ENCODE data around the gene RPL13A. TPM values are rescaled to one million over a fixed set of nuclear protein-coding genes. Genes with fewer than 3 reads are reported as not detected.

Gene RPL13A
- total and polyA plus RNA-seq, 2 of the 13 experiments (the other 11 are each of a cell fraction or from before 2014, with no cell fraction given), result 2,601 to 3,407 TPM

DNA sequence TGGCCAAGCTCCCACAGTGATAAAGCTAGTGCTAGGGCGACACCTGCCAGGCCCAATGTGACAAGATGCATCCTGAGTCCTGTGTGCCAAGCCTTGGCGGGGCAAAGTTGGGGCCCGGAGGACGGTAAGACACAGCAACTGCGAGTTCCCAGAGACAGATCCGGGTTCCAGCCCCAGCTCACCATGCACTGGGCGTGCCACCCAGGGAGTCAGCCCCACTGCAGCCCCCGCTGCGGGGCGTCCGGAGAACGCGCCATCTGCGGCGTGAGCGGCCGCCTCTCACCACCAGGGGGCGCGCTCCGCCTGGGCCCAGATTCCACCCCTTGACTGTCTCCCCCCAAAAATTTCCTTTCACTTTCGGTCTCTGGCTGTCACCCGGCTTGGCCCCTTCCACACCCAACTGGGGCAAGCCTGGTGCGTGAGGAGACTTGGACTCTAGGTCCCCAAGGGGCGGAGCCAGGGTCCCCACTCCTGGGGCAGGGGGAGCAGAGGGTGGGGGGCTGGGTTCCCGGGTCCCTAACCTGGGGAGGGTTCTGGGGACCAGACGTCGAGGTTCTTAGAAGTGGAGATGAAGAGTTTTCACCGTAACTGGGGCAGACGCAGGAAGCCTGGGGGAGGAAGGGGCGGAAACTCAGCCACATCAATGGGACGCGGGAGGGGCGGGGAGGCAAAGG is 13.4 kb upstream of the RPL13A start, which contains the start of gene FLT3LG (continued):
- TF ChIP-seq SP5 (CRISPR knock-in tag; IDR thresholded peaks at IDR 0.05; ENCODE audit: borderline replicate concordance, low read depth) (peak; percentile 28; the same call in 1 of the 2 replicates), ETV5 (CRISPR knock-in tag; IDR thresholded peaks at IDR 0.05; ENCODE audit: borderline replicate concordance) (0 out of 2 replicates have a peak, but pooled peaks have one; percentile 12), GPN1 (CRISPR knock-in tag; IDR thresholded peaks at IDR 0.05; ENCODE audit: borderline replicate concordance) (peak; percentile 74; the same call in 1 of the 2 replicates), ZNF383 (CRISPR knock-in tag; IDR thresholded peaks at IDR 0.05; ENCODE audit: borderline replicate concordance) (no peak), ZNF350 (CRISPR knock-in tag; IDR thresholded peaks at IDR 0.05; ENCODE audit: borderline replicate concordance, low read depth) (0 out of 2 replicates have a peak, but pooled peaks have one; percentile 51), SRSF1 (optimal IDR thresholded peaks at IDR 0.05; ENCODE audit: low read depth, low read length) (peak; percentile 86), ZKSCAN1 (IDR thresholded peaks at IDR 0.05; ENCODE audit: low read length) (no peak), NFKBIZ (CRISPR knock-in tag; IDR thresholded peaks at IDR 0.05) (no peak), JDP2 (CRISPR knock-in tag; IDR thresholded peaks at IDR 0.05; ENCODE audit: borderline replicate concordance) (no peak), KLF15 (CRISPR knock-in tag; IDR thresholded peaks at IDR 0.05; ENCODE audit: borderline replicate concordance) (no peak), FOXK1 (CRISPR knock-in tag; IDR thresholded peaks at IDR 0.05; ENCODE audit: borderline replicate concordance, low read depth) (no peak), KDM4B (CRISPR knock-in tag; IDR thresholded peaks at IDR 0.05) (no peak), ASH2L (IDR thresholded peaks at IDR 0.05; ENCODE audit: insufficient read length, low read depth, low read length) (peak; percentile 59), ZNF792 (CRISPR knock-in tag; IDR thresholded peaks at IDR 0.05) (0 out of 2 replicates have a peak, but pooled peaks have one; percentile 30), THRA (CRISPR knock-in tag; IDR thresholded peaks at IDR 0.05; ENCODE audit: borderline replicate concordance) (peak; percentile 50; the same call in 1 of the 2 replicates), ZNF777 (CRISPR knock-in tag; IDR thresholded peaks at IDR 0.05) (no peak), SIN3A (IDR thresholded peaks at IDR 0.05; ENCODE audit: borderline replicate concordance, low read depth, low read length) (peak; percentile 41; the same call in 1 of the 2 replicates), PITX1 (CRISPR knock-in tag; IDR thresholded peaks at IDR 0.05) (peak; percentile 48; the same call in 1 of the 2 replicates), SYNCRIP (IDR thresholded peaks at IDR 0.05; ENCODE audit: insufficient read depth, low read depth, low read length) (no peak), NFE2L2 (IDR thresholded peaks at IDR 0.05; ENCODE audit: low read length) (no peak), TFE3 (CRISPR knock-in tag; IDR thresholded peaks at IDR 0.05) (no peak)
- TF ChIP-seq, protein P1, sequence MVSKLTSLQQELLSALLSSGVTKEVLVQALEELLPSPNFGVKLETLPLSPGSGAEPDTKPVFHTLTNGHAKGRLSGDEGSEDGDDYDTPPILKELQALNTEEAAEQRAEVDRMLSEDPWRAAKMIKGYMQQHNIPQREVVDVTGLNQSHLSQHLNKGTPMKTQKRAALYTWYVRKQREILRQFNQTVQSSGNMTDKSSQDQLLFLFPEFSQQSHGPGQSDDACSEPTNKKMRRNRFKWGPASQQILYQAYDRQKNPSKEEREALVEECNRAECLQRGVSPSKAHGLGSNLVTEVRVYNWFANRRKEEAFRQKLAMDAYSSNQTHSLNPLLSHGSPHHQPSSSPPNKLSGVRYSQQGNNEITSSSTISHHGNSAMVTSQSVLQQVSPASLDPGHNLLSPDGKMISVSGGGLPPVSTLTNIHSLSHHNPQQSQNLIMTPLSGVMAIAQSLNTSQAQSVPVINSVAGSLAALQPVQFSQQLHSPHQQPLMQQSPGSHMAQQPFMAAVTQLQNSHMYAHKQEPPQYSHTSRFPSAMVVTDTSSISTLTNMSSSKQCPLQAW (CRISPR knock-in tag; IDR thresholded peaks at IDR 0.05), result peak; percentile 75

Measured in HepG2 (cell line).